ENCODE results near the gene MAGOH.
A peak's percentile ranks its signal among the peaks of the same experiment; 100 is the strongest.
"Not testable (repeated sequence)": the region's sequence is repeated elsewhere in the genome, so short reads cannot be mapped to it uniquely, and the experiment has no call there.

The MAGOH gene

DNA sequence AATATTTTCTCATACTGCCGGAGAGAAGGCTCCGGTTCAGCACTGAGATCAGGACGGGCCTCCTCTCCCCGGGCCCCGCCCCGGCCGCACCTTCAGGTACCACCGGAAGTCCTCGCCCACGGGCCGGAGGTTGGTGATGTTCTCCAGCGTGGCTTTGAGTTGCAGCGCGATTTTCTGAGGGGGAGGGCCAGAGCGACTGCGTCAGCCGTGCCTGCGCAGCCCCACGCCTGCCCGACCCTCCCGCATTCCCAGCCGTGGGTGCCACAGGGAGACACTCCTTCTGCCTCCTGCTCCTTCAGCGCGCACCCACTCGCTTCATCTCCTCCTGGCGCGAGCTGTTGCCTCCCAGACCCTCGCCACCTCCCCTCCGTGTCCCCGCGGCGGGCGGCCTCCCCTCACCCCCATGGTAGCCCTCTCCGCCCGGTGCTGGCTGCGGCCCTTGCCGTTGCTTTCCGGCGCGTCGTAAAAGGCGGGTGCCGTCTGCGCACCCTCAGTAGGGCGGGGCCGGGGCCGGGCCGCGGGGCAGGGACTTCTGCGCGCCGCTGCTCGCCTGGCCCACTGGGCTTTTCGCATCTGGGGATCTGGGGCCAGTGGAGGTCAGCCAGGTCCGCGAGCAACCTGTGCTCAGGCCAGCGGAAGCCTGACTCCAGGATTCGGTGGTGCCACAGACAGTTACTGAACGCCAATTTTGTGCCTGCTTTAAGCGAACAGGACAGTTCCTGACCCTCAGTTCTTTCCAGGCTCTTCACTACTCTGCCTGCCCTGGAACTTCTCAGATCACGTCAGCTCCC lies 18.0 kb downstream of the MAGOH start, which contains the start of gene CZIB:
CZIB (minus strand) TSS at position 464 of the 791 bp plus-strand sequence; CDS start at position 405, 59 bp downstream.
- DNase-seq (ENCODE audit: low read depth): peak; percentile 58

- no peak for DNase-seq (ENCODE audit: low read depth)
Measured at GRCh38 chr1:53219711-53220110, 18.6 kb downstream of the MAGOH start.

- DNase-seq (ENCODE audit: low read depth): no peak
Measured at GRCh38 chr1:53218201-53218600, 20.1 kb downstream of the MAGOH start.

DNA sequence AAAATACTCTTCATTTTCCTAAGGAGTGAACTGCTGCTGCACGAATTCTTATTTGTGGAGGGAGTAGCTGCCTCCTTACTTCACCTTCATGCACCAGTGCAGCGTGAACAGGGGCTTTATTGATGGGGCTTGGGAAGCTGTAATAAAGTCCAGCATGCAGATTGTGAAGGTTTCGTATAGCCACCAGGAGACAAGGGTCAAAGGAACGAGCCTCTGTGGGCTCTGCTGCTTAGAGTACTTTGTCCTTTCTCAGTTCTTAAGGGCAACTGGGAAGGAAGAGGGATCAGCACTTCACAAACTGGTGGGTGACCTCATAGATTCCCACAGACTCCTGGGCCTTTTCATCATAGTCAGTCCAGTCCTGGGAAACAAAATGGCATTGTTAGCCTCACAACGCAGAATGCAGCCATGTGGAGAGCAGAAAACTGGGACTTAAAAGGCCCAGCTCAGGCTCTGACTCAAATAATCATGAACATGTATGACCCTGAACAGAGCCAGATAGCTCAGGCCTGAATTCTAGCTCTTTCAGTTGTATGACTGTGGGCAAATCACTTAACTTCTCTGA lies 23.9 kb downstream of the MAGOH start:
- no peak for DNase-seq (ENCODE audit: low read depth)

GRCh38 chr1:53210954-53211353 lies 27.4 kb downstream of the MAGOH start:
- DNase-seq (ENCODE audit: low read depth): no peak

DNA sequence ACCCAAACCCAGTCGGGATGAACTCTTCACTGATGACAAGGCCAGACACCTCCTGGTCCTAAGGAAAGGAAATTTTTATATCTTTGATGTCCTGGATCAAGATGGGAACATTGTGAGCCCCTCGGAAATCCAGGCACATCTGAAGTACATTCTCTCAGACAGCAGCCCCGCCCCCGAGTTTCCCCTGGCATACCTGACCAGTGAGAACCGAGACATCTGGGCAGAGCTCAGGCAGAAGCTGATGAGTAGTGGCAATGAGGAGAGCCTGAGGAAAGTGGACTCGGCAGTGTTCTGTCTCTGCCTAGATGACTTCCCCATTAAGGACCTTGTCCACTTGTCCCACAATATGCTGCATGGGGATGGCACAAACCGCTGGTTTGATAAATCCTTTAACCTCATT lies 28.0 kb downstream of the MAGOH start:
- DNase-seq (ENCODE audit: low read depth): no peak

DNA sequence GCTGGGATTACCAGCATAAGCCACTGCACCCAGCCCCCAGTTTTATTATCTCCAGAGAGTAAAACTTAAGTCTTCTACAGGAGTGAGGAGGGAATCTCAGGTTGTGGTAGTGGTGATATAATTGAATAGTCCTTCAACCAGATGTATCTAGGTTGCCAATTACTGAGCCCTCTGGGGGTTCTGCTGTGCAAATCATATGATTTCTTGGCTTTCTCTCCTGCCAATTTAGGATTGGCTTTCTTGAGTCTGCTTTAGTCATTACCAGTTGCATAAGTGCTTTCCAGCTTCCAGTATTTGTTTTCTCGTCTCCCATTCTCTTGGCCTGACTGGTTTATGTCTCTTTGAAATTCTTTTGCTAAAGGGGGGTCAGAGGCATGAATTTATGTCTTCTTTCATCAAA lies 30.6 kb downstream of the MAGOH start:
- DNase-seq (ENCODE audit: low read depth): no peak

- no peak for DNase-seq (ENCODE audit: low read depth)
Measured at GRCh38 chr1:53206735-53207379, 31.5 kb downstream of the MAGOH start.

DNA sequence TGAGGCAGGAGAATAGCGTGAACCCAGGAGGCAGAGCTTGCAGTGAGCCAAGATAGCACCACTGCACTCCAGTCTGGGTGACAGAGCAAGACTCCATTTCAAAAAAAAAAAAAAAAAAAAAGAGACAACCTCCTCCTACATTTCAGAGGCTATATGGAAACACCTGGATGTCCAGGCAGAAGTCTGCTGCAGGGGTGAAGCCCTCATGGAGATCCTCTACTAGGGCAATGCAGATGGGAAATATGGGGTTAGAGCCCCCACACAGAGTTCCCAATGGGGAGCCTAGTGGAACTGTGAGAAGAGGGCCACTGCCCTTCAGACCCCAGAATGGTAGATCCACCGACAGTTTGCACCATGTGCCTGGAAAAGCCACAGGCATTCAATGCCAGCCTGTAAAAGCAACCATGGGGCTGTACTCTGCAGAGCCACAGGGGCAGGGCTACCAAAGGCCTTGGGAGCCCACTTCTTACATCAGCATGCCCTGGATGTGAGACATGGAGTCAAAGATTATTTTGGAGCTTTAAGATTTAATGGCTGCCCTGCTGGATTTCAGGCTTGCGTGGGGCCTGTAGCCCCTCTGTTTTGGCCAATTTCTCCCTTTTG lies 32.1 kb downstream of the MAGOH start:
- not testable (repeated sequence) for DNase-seq (ENCODE audit: low read depth)

DNA sequence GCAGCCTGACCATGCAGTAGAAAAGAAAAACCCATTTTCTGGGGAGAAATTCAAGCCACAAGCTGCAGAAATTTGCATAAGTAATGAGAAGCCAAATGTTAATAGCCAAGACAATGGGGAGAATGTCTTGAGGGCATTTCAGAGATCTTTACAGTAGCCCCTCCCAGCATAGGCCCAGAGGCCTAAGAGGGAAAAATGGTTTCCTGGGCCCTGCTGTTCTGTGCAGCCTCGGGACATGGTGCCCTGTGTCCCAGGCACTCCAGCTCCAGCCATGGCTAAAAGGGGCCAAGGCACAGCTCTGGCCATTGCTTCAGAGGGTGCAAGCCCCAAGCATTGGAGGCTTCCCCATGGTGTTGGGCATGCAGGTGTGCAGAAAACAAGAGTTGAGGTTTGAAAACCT lies 32.8 kb downstream of the MAGOH start:
- DNase-seq (ENCODE audit: low read depth): not testable (repeated sequence)

DNA sequence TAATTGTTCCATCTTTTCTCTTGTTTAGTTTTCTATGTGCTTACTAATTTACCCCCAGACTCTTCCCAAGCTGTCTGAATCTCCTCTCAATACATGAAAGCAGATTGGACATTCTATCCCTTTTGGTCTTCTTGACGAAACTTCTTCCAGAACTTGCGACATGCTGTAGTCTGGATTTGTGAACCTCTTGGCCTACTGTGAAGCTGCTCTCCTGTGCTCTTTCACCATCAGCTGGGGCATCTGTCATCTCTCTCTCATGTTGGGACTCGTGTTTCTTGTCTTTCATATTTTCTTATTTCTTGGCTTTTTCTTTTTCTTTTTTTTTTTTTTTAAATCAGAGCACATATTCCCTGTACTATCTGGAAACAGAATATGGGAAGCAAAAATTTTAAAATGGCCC lies 34.9 kb downstream of the MAGOH start:
- no peak for DNase-seq (ENCODE audit: low read depth)

DNA sequence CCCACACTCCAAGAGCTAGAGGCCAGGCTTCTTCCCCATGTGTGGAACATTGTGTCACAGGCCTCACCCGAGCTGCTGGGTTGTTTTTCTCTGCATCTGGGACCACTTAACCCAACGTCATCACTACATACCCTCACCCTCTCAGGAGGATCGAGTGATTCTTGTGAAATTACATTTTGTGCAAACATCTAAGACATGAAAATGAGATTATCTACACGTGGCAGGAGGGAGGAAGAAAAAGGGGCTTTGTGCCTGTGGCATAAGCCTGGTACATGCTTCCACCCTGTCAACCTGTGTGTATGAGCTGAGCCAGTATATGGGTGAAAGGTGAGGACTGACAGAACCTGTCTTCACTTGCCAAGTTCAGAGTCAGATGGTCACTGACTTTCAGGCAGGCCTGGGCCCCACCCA lies 40.1 kb downstream of the MAGOH start:
- DNase-seq (ENCODE audit: low read depth): no peak

DNA sequence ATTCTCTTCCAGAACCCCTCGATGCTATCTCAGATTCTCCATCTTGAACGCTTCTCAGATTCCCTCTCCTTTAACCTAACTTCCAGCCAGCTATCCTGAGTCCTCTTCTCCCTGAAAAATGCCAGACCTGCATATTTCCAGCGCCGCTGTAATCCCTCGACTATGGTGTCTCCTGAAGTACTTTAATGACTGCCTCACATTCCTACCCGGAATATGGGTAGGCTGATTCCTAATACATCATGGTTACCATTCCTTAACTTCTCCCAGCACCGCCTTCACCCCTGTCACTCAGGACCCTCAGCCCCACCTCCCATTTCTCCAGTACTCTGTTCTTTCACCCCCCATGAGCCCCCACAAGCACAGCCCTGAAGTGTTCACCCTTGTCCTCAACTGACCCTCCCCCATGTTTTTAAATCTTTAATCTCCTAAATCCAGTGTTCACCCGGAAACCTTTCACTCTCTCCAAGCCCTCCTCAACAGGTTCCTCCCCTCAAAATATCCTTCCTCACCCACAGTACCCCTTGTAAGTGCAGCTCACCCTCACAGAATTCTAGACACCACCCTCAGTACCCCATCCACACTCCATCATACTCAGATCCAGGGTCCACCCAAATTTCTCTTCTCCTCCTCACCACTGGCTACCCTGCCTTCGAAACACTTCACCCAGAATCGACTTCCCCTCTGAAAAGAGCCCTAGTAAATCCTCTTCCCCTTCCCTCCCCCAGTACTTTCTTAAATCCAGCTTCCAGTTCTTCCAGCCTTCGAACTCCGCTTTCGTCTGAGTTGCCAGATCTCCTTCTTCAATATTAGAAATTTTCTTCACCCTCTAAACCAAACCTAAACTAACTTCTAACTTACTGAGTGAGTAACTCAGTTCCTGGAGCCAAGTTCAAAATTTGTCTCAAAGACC lies 40.8 kb downstream of the MAGOH start:
- no peak for DNase-seq (ENCODE audit: low read depth)

DNA sequence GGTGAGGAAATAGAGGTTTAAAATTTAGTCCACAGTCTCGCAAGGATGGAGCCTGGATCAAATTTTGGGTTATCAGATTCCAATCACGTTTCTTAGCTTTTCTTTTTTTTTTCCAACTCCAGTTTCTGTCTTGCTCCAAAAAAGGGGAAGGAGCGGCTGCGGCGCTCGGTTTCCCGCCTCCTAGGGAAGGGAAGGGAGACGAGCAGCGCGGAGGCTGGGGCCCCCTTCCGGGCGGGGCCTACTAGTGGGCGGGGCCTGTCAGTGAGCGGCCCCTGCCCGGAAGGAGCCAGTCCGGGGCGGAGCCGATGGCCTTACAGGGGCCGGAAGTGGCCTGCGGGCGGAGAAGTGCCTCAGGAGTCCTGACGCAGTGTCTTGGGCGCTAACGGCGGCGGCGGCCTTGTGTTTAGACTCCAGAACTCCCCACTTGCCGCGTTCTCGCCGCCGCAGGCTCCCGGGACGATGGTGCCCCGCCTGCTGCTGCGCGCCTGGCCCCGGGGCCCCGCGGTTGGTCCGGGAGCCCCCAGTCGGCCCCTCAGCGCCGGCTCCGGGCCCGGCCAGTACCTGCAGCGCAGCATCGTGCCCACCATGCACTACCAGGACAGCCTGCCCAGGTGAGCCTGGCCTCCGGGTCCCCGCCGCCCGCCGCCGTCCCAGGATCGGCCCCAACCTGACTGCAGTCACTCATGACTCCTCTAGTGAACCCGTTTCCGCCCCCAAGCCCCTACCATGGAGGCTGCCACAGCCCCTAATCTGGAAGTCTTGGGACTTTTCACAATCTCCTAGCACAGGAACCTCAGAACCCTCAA lies 41.6 kb downstream of the MAGOH start, which contains the start of gene CPT2:
CPT2 (plus strand) TSS at position 340 of the 806 bp plus-strand sequence; CDS start at position 460, 120 bp downstream.
- DNase-seq (ENCODE audit: low read depth): peak; percentile 60

DNA sequence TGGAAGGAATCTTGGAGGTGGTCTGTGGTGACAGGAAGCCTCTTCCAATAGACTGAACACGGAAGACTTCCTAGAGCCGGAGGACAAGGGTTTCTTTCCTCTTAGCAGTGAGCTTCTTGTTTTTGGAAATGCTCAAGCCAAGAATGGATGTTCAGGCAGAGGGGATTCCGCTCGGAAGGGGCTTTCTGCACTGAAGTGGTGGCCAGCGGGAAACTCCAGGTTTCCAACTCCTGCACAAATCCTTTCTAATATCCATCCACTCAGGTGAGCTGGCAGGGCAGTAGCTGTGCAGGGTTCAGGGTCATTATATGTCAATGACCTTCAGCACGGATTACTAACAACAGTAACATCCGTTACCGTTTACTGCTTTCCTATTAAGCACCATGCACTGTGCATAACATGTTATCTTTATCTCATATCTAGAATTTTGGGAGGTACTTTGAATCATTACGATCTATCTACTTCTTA lies 42.3 kb downstream of the MAGOH start:
- DNase-seq (ENCODE audit: low read depth): no peak

DNA sequence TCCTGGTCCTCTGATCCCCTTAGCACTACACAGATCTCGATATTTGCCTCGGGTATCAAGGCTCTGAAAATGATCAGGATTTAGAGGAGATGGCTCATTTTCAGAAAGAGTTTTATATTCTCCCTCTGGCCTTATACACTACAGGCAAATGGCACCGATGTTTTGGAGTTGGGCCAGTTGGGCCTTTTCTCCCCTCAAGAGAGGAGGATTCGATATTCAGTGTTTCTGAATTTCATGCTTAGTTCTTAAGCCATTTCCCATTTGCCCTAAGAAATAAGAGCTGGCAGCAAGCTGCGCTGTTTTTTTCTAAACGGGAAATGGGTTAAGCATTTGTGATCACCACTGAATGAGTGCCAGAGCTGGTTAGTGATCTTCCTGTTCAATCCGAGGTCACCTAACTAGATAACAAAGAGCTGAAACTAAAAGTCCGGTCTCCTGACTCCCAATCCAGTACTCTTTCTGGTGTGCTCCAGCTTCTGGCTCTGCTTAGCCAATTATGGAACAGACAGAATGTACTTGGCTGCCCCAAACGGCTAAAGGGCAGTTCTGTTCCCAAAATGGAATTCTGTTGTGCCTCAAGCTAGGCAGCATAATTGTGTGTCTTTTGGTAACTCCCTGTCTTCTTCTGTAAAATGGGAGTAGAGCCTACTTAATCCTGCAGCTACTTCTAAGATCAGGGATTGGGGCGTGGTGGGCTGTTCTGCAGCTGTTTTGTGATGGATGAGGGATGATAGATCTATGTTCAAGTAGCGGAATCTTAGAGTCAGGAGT lies 42.9 kb downstream of the MAGOH start:
- no peak for DNase-seq (ENCODE audit: low read depth)

DNA sequence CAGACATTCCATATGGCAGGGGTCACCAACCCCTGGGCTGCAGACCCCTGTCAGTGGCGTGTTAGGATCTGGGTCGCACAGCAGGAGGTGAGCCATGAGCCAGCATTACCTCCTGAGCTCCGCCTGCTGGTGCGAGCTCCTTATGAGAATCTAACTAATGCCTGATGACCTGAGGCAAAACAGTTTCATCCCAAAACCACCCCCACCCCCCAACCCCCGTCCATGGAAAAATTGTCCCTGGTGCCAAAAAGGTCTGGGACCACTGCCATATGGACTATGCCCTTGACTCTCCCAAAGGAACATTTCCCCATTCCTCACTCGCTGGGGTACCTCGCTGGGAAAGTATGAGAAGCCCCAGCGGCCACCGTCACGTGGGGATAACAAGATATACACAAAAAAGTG lies 48.1 kb downstream of the MAGOH start:
- DNase-seq (ENCODE audit: low read depth): no peak

- DNase-seq (ENCODE audit: low read depth): no peak
Measured at GRCh38 chr1:53189061-53189460, 49.3 kb downstream of the MAGOH start.

DNA sequence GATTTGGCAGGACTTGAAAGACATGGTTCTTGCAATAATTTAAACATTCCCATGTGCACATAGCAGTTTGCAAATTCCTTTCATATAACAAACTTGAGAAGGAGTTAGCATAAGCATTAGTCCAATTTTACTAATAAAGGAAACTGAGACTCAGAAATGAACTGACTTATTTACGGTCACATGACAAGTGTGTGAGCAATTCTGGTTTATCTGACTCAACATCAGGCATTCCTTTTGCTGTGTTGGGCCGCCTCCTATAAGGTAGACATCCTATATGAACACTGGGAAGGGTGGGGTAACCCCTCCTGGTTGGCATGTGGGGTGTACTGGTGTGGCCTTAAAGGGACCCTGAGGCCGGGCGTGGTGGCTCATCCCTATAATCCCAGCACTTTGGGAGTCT lies 50.2 kb downstream of the MAGOH start:
- DNase-seq (ENCODE audit: low read depth): no peak

DNA sequence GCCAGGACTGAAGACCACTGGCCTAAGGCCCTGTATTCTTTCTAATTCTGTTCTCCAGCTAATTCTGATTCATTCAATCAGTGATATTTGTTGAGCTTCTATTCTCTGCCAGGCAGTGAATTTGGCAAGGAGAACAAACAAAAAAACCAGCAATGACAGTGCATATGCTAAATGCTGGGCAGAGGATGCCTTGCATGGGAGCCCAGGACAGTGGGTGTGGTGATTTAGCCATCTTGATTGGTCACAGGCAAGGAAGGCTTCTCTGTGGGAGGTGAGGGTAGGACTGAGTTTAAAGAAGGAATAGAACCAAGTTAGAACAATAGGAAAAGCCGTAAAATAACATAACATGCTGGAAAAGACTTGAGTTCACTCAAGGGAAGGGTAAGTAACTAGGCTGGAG lies 50.9 kb downstream of the MAGOH start:
- DNase-seq (ENCODE audit: low read depth): no peak
